ENCODE measurements around the gene KRT36.

GRCh38 chr17:41530062-41531048, 40.6 kb upstream of the KRT36 start:
- TF ChIP-seq CTCF (IDR thresholded peaks at IDR 0.05), result no peak
- TF ChIP-seq ZFX (IDR thresholded peaks at IDR 0.05; ENCODE audit: borderline replicate concordance), result no peak
